Putamen (tissue), 1 donor: ENCODE measurements around the gene NEGR1.

ENCODE experiments used
- DNase-seq: peaks from one replicate; pipeline ENCODE4 v3.0.0-alpha.2; 2016; ENCODE audit warnings: low spot score

Gene NEGR1

DNA sequence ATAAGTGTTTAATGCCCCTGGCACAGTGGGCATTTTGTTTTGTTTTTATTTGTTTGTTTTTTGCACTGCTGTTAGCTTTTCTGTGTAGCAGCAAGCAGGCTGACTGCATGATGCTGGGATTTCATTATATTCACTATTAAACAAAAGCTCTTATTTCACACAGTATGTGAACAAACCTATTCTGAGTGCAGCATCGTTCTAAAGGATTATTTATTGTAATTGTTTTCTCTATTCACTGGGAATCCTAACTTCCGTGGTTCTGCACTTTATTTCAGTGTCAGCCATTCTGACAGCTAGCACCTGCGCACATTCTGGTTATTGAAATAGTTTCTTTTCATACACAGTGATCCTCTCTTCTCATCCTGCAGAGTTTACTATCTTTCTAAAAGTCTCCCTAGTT, 595.0 kb downstream of the NEGR1 start:
- DNase-seq: no peak

DNA sequence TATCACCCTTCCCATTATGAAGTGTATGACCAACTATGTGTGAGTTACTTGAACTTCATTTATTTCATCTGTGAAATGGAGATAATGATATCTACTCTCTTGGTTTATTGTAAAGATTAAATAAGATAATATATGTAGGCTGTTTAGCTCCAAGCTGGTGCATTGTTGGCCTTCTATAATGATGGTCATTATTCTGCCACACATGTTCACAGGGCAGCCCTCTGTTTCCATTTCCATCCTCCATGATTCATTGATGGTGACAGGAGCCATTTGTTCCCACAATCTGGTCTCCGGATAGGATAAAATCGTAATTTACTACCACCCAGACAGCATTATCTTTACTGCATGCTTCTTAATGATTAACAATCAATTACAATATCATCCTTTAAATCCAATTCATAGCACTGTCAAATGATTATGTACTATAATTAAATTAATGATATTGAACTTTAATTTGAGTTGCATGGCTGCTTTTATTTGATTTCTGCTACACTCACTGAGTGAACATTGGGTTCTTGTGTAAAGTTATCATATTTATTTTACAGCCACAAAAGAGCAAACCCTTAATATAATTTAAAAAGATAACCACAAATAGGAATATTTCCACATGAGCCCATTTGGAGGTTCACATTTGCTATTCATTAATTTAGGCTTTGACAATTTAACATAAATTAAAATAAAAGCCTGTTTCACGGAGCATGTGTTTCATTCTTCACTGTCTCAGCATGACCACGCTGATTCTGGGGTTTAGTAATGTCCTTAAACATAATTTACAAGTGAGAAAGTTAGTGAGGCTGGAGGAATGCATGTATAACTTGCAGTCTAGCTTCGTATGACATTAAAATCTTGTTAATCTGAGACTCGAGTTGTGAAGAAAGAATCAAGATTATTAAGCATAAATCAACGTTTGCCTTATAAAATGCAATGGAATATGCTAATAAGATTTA, 605.1 kb downstream of the NEGR1 start:
- DNase-seq: no peak

DNA sequence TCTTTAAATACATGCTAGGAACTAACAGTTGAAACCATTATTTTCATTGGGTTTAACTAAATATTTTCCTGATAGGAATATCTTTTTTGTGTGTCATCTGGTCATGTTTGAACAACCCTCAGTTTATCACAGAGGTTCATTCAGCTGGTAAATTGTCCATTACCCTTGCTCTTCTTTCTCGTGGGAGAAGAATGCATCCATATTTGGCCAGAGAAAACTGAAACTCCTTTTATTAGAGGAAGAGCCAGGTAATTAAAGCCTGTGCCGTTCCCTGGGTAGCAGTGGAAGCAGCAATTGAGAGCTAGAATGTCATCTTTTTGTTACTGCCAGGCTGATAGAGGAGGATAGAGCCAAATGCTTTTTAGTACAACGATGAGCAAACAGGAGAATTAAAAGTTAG, 614.3 kb downstream of the NEGR1 start:
- no peak for DNase-seq

DNA sequence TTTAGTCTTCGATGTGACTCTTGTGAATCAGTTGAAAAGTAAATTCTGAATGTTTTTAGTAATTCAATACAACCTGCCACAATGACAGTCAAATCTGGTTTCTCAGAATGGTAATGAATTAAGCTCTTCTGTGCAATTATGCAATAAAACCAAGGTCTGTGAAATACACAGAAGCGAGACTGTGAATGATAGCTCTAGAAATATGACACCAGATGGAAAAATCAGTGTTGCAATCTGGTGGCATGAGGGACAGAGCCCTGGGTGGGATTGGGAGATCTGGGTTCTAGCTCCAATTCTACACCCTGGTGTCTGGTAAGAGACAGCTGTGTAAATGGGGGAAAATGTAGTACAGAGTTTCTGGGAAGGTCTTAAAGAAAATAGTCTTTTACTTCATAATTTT, 615.1 kb downstream of the NEGR1 start:
- no peak for DNase-seq

DNA sequence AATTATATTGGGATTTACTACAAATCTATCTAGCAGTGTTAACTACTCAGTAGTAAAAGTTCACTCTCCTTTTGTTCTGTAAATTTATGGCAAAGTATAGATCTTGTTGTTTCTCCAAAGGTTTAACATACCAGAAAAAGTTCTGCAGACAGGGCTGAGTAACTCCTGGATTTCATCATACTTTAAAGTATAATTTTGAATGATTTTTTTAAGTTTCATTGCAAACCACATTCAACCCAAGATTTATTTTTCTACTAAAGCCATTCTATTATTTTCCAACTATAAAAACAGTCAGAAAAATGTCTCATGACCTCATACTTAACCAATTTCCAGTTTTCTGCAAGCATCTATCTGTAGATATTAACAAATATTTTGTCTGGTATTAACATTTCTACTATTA, 615.7 kb downstream of the NEGR1 start:
- no peak for DNase-seq

DNA sequence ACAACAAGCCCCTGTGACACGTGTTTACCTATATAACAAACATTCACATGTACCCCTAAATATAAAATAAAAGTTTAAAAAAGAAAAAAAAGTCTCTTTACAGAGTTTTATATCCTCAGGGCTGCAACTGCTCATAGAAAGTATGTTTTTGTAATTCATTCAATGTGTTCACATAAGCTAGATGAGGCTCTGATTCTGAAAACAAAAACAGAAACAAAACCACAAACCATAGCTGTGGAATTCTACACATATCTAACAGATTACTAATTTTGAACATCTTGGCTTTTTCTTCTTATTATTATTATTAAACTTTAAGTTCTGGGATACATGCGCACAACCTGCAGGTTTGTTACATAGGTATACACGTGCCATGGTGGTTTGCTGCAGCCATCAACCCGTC, 621.9 kb downstream of the NEGR1 start:
- DNase-seq: no peak

DNA sequence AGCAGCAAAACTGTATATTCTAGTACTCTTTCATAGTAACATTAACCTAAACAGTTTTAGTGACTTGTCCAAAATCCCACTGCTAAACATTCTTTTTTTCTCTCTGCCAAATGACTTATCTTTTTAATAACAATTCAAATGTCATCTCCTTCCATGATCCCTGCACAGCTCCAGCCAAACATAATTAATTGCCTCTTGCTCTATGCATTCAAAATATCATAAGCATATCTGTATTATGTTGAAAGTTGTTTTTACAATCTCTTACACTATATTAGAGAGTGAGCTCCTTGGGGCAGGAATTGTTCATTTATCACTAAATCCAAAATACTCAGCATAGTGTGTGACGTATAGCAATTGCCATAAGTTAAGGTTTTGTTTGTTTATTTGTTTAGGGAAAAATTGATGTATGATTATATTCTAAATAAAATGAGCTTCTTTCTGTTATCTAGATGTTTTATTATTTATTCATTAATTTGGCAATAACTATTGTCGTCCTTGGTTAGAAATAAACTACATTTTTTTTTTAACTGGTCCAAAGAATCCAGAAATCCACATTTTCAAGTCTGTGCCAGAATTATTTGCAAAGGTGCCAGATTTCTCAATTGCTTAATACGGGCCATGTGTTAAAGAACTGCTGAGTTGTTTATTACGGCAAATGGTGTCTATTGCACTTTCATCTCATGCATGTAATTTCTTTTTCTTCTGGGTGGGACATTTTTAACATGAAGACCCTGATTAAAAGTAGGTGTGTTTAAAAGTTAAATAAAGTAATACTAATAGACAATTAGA, 624.3 kb downstream of the NEGR1 start:
- DNase-seq: no peak

DNA sequence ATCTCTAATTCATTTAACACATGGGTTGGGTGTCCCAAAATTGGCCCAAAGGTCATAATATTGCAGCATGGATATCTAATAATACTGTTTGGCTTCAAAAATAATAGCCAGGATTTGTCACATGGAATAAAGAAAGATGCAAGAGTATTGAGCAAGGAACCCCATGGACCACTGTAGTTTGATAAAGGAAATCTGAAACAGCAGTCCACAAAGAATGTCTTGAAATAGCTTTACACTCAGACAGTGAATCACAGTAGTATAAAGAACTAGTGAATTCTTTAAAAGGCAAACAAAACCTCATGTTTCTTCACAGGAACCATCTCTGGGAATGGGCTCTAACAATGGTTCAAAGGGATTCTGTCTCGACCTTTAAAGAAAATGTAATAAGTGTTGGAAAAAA, 625.4 kb downstream of the NEGR1 start:
- DNase-seq: no peak

DNA sequence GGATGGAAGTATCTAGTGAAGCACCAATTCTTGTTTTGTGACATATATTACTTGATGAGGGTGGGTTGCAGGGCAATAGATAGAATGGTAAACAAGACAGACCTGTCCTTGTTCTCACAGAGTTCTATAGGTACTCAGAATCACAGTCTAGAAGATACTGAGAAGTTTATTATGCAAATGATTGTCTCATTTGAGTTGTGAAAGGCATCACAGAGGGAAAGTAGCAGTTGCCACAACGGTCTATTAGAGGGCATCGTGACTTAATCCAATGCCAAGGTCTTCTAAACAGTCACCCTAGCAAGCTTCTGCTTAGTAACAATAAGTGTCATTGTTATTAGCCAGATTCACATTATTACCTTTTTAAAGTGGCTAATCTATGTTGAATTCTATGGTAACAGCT, 626.7 kb downstream of the NEGR1 start:
- no peak for DNase-seq

DNA sequence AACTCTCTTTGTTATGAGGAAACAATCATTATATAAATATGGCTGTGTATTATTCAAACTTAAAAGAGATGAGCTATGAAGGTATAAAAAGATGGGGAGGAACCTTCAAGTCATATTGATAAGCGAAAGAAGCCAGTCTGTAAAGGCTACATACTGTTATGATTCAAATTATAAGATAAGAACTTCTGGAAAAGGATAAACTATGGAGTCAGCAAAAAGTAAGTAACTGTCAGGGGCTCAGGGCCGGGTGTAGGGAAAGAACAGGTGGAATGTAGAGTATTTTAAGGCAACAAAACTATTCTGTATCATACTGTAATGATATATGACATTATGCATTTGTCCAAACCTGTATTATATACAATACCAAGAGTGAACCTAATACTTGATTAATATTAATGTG, 628.4 kb downstream of the NEGR1 start:
- no peak for DNase-seq

DNA sequence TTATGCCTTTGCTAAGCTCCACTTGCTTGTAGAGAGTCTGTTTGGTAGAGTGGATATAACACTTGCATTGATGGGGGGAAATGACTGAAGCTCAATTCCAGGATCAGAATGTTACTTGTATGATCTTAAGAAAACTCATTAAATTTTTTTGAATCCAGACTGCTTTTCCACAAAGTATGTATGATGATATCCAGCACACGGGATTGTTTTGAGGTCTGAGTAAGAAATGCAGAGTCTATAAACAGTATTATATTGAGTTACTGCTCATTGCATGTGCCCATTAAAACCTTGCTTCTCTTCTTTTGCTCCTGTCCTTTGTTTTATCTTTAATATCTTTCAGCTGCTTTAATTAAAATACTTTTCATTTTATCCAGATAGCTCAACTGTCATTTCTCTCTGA, 631.1 kb downstream of the NEGR1 start:
- no peak for DNase-seq

DNA sequence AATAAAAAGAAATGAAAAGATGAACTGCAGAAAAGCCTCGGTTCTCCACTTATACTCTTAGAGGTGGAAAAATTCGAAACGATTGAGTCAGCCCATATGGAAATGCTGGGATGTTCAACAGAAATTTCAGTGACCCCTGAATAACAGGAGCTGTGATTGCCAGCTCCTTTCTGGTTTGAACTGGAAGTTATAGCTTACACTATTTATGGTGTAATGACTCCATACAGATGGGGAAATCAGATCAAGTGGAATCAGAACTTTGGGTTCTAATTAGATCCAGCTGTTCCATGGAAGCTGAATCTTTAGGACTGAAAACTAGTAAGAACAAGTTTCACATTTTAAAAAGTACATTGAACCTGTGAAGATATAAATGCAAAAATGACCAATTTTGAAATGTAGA, 632.2 kb downstream of the NEGR1 start:
- no peak for DNase-seq

DNA sequence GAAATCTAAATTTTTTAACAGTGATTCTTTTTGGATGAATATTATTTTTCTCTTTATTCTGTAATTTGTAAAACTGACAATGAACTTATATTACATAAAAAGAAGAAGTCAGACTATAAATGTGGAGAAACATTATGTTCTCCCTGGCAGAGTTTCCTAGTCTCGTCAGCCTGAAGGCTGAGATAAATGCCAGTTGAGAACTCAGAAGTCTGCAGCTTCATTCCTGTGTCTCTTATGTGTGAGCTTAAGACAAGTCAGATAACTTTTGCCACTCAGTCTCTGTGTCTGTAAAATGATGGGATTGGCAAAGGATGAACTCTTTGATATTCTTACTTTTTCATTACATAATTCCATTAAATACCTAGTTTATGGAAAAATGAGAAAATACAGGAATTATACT, 632.7 kb downstream of the NEGR1 start:
- no peak for DNase-seq

DNA sequence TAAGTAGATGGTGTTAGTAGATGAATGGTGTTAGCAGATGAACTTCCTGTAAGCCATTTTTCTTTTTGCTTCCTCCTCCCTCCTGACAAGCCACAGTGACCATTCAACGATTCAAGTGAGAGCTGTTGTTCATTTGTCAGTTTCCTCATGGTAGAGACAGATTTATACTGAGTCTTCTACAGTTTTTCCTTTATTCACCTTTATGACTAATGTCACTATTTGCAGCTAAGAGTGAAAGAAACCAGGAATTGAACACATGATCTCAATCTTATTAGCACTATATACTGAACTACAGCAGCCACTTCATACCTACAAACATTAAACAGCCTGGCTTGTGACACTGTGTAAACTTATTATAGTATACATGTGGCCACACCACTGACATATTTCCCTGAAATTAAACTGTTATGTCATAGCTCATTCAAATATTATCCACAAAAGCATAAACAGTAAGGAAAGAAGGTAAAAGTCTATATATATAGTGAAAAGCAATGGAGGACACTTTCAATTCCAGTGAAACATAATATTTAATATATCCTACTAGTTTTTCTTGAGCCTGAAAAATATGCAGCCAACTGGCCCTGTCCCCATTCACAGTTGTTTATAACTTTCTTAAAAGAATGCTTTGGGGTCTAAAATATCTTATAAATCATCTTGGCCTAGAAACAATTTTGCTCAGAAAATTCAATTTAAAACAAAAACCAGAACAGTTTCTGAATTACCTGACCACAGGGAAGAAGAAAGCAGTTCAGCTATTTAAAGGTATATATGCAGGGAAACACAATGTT, 634.6 kb downstream of the NEGR1 start:
- DNase-seq: no peak

DNA sequence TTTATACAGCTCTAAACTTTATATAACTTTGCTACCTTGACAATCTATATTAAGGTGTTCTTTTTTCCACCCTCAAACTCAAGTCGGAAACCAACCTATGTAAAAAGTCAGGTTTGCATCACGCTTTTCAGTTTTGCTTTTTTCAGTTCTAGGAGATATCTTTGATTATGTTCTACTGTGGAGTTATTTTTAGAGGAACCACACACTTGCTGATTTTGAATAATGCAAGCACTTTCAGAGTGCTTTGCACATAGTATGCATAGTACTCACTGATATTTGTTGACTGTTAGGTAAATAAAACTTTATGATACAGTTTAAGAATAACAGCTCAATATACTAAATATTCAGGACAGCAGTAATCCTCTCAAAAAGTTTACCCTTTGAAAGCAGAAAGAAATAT, 637.3 kb downstream of the NEGR1 start:
- no peak for DNase-seq

DNA sequence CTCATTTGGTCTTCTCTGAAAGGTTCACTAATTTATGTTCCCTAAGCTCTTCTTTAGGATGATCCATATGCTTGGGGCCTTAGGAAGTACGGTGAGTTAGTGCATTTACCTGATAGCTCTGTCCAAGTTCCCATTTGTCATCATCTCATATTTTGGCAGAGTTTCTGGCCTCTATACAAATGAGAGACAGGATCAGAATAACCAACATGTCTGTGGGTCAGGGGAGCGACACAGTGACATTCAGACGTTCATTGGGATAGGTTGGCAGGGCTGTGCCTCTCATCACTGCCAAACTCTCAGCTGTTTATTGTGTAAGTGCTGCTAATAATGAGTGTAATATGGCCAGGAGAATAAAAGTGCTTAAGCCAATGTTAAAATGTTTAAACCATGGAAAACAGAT, 640.4 kb downstream of the NEGR1 start:
- DNase-seq: no peak

DNA sequence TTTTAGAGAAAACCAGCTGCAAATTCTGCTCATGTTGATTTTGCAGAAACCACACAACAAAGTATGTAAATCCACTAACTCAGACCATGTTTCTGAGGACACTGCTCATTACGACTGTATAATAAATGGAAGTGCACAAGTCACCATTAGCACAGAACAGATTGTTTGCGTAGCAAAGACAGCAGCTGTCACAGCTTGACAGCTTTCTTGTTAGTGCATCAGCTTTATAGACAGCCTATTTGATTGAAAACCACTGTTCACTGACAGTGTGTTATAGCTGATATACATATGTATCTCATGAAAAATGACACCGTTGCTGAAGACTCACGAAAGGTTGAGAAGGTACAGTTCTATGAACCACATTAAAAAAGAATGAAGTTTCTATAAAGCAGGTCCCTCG, 641.3 kb downstream of the NEGR1 start:
- no peak for DNase-seq

DNA sequence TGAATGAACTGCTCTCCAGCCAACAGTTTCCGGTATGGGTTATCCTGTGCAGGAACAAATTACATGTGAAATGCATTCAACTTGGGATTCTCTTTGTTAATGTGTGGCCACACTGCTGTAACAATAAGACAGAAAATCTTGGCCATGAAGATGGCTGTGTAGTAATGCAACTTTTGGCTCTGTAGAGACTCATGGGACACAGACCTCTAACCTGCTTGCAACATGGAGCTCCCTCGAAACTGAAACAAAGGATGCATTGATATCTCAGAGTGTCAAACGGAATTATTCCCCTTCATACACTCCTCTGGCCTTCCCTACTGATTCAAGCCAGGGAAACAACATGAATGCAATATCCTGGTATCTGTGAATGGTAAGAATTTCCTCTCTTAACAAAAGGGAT, 642.2 kb downstream of the NEGR1 start:
- no peak for DNase-seq

DNA sequence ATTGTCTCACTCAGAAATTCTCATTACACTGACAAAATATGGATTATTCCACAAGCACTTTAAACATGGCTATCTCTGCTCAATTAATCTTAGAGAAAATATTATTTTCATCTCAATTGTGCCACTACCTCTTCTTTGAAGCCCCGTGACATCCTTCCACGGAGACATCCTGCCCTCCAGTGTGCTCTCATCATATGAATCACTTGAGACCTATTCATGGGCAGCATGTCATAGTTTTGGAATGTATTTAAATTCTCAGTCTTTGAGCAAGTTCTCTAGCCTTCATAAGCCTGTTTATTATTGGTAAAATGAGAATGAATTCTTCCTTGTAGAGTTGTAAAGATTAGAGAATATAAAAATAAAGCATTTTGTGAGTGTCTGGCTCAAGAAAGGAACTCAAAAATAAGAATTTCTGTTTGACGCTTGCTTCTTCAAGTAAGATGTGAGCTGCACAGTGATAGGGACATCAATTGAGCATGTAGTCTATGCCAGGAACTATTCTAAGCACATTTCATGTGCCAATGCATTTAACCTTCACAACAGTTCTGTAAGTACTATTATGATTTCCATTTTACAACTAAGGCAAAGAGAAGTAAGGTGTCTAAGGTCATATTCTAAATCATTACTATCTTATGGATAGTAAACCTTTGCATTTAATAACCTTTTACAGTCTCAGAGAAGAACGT, 644.1 kb downstream of the NEGR1 start:
- no peak for DNase-seq

DNA sequence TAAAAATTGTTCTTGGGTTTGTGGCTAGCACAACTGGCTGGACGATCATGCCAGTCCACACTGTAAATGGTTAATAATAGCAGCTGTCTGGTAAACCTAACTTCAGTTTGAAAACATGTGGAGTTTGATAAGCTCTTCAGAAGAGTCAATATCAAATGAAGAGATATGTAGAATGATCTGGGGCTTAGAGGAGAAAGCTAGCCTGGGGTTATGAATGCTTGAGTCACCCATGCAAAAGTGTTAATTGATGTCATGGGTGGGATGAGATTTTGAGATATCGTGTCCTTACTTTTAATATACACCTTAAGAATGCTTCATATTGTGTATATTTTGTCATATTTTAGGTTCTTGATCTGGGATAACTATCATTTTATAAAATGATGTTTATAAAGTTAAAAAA, 646.8 kb downstream of the NEGR1 start:
- DNase-seq: no peak

DNA sequence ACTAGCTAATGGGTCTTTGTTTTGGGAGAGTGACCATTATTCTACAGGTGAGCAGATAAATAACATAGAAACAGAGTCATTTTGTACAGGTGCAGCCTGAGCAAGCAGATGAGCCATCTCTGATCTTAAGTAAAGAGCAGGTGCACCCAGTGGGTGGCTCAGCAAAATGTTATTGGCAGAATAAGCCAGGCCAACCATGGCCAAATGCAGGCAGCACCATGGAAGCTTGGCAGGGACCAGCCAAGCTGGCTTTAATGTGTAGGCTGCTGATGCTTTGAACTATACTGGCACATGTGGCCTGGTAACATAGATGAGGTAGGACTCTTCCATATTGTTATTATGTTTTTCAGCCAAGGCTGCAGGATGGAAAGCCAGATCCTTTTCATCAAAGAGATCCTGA, 648.2 kb downstream of the NEGR1 start:
- DNase-seq: no peak

DNA sequence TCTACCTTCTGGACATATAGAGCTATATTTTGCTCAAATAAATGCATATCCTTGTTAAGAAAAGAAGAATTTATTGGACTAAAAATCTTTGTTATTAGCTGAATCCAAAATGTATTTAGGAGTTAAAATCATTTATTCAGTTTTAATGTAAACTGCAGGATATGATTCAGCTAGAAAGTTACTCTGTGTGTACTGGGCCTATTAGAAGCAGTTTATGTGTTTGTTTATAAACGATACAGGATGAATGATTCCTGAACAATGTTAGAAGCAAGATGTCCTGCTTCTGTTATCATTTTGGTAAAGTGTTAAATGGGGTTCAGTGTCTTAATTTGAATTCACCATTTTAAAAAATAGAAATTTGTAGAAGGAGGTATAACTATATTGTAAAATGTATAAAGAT, 652.3 kb downstream of the NEGR1 start:
- no peak for DNase-seq
